ENCODE results near the gene FAM174B.

- no peak for TF ChIP-seq CTCF (IDR thresholded peaks at IDR 0.05; ENCODE audit: poor library complexity, severe bottlenecking)
- TF ChIP-seq REST (IDR thresholded peaks at IDR 0.05; ENCODE audit: borderline replicate concordance) = no peak
These were observed 32.2 kb upstream of the FAM174B start for GRCh38 chr15:92687746-92688145.
